Parietal lobe (tissue), 1 donor: Measurements from ENCODE around the gene CTNNA1. TPM values are rescaled to one million over a fixed set of nuclear protein-coding genes. Genes with fewer than 3 reads are reported as not detected.

Experiments used
- total RNA-seq: library from RNA; depleted of rRNA; stranded (reverse); fragments of >200 nt; gene quantifications from one replicate; pipeline ENCODE4 v1.2.3, GENCODE V29; 2014

The CTNNA1 gene
- 261 TPM for total RNA-seq

GRCh38 chr5:138752951-138753793 is at the start of gene CTNNA1:
TSS of gene CTNNA1 (plus strand) at chr5:138753425. CDS start at chr5:138781925, 28,500 bp downstream.

GRCh38 chr5:138874771-138875551 is 121.7 kb downstream of the CTNNA1 start, which contains the start of gene LRRTM2:
TSS of gene LRRTM2 (minus strand) at chr5:138875335. CDS start at chr5:138874911, 424 bp downstream.

Other genes starting within 250 kb of the CTNNA1 start
- 60.4 TPM for gene ETF1, start 210.2 kb upstream of the CTNNA1 start, total RNA-seq
- 184 TPM for gene HSPA9, start 178.0 kb upstream of the CTNNA1 start, total RNA-seq
- 90.5 TPM for gene LRRTM2, start 121.9 kb downstream of the CTNNA1 start, total RNA-seq